Fibroblast of lung (primary cell): ENCODE measurements around the gene ACSS1. TPM values are rescaled to one million over a fixed set of nuclear protein-coding genes. Genes with fewer than 3 reads are reported as not detected.

Experiments
- DNase-seq, 2 donors: peaks; one replicate each; pipeline versions ENCODE4 v3.0.0 to v3.0.0-alpha.2; 2010; ENCODE audit warnings: low read depth in 2 of 2
- H2AFZ ChIP-seq: 2 replicates; pipeline ENCODE4 v1.5.1; 2012; ENCODE audit warnings: low read length, control low read depth, inconsistent platforms
- H3K27ac ChIP-seq: 2 replicates; pipeline ENCODE4 v1.5.1; 2011; ENCODE audit warnings: low read length, control low read depth; ENCODE audit not compliant: insufficient read depth
- H3K27me3 ChIP-seq: 2 replicates; pipeline ENCODE4 v1.5.1; 2011; ENCODE audit warnings: mild to moderate bottlenecking, low read length; ENCODE audit not compliant: control insufficient read depth, insufficient read depth
- H3K36me3 ChIP-seq: 2 replicates; pipeline ENCODE4 v1.5.1; 2011; ENCODE audit warnings: low read length; ENCODE audit not compliant: control insufficient read depth, insufficient read depth
- H3K4me1 ChIP-seq: 2 replicates; pipeline ENCODE4 v1.5.1; 2011; ENCODE audit warnings: low read length; ENCODE audit not compliant: control insufficient read depth, insufficient read depth; ENCODE audit errors: extremely low read depth
- H3K4me2 ChIP-seq: 2 replicates; pipeline ENCODE4 v1.5.1; 2011; ENCODE audit warnings: low read length, control low read depth; ENCODE audit not compliant: insufficient read depth; ENCODE audit errors: extremely low read depth
- H3K4me3 ChIP-seq, 4 experiments: fragments of 200-600 bp in 1 of 4; sonication (generic) in 1 of 4; replicated peaks in 1 of 4; 2 replicates each; pipeline ENCODE4 v1.5.1; 2011 to 2016; ENCODE audit warnings: low read length in 4 of 4, low read depth in 3 of 4, mild to moderate bottlenecking in 3 of 4, control low read depth in 2 of 4, inconsistent platforms in 1 of 4, mixed read lengths in 1 of 4; ENCODE audit not compliant: insufficient read depth in 1 of 4; ENCODE audit errors: control extremely low read depth in 1 of 4
- H3K79me2 ChIP-seq: 2 replicates; pipeline ENCODE4 v1.5.1; 2012; ENCODE audit warnings: mild to moderate bottlenecking, low read length, inconsistent platforms; ENCODE audit not compliant: control insufficient read depth, insufficient read depth
- H3K9ac ChIP-seq: 2 replicates; pipeline ENCODE4 v1.5.1; 2011; ENCODE audit warnings: mild to moderate bottlenecking, low read length, control low read depth; ENCODE audit not compliant: insufficient read depth
- H3K9me3 ChIP-seq: 2 replicates; pipeline ENCODE4 v1.5.1; 2012; ENCODE audit warnings: low read depth, low read length; ENCODE audit not compliant: control insufficient read depth, insufficient read depth
- H4K20me1 ChIP-seq: 2 replicates; pipeline ENCODE4 v1.5.1; 2011; ENCODE audit warnings: low read length; ENCODE audit not compliant: control insufficient read depth, insufficient read depth; ENCODE audit errors: extremely low read depth
- EZH2 ChIP-seq: IDR thresholded peaks from 2 replicates; pipeline ENCODE4 v1.5.1; 2012; ENCODE audit warnings: low read length, control low read depth, mild to moderate bottlenecking; ENCODE audit errors: missing control alignments
- polyA plus RNA-seq, 2 donors: library from polyadenylated mRNA; depleted of rRNA in 1 of 2; stranded (reverse) in 1 of 2; unstranded in 1 of 2; fragments of >200 nt; gene quantifications; 2 replicates each; pipeline ENCODE4 v1.2.1, GENCODE V29; 2011 to 2012; ENCODE audit warnings: missing spikeins in 1 of 2
- total RNA-seq: library from RNA; depleted of rRNA; stranded (reverse); fragments of >200 nt; gene quantifications from 2 replicates; pipeline ENCODE4 v1.2.1, GENCODE V29; 2014
- TF ChIP-seq, protein P1 (sequence below), 2 donors: IDR thresholded peaks in 1 of 2; conservative IDR thresholded peaks in 1 of 2; 1 replicate in 1 of 2; 2 replicates in 1 of 2; pipeline ENCODE4 v1.5.1; 2011 to 2012; ENCODE audit warnings: low read length in 2 of 2, control low read depth in 1 of 2, inconsistent platforms in 1 of 2, low read depth in 1 of 2, mild to moderate bottlenecking in 1 of 2

The ACSS1 gene
- total and polyA plus RNA-seq, 2 donors (not counting 1 experiment from before 2014, with no cell fraction given) = 1.3 to 3.4 TPM

DNA sequence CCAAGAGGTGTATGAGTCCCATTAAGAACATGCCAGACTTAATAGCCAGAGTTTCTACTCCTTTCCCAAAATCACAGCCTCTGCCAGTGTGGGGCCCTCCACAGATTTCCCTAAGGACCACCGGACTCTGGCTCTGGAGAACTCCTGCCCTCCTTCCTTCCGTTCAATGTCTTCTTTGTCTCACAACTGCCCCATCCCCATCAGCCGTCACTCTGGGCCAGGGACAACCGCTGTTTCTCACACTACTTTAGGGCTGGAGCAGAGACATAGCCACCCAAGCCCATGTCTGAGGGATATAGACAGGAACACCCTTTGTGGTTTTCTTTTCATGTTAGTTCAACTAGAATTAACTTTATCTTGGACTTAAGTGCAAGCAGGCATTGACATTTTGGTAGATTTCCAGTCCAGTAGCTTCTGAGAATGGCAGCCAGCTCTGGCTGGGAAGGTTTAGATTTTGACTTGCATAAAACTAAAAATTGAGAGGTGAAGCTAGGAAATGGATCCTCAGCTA lies 6.7 kb upstream of the ACSS1 start:
- TF ChIP-seq EZH2 = no peak
- TF ChIP-seq, protein P1, sequence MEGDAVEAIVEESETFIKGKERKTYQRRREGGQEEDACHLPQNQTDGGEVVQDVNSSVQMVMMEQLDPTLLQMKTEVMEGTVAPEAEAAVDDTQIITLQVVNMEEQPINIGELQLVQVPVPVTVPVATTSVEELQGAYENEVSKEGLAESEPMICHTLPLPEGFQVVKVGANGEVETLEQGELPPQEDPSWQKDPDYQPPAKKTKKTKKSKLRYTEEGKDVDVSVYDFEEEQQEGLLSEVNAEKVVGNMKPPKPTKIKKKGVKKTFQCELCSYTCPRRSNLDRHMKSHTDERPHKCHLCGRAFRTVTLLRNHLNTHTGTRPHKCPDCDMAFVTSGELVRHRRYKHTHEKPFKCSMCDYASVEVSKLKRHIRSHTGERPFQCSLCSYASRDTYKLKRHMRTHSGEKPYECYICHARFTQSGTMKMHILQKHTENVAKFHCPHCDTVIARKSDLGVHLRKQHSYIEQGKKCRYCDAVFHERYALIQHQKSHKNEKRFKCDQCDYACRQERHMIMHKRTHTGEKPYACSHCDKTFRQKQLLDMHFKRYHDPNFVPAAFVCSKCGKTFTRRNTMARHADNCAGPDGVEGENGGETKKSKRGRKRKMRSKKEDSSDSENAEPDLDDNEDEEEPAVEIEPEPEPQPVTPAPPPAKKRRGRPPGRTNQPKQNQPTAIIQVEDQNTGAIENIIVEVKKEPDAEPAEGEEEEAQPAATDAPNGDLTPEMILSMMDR (conservative IDR thresholded peaks at IDR 0.05 in 1 of 2, IDR thresholded peaks at IDR 0.05 in 1 of 2; ENCODE audit: low read depth in 1 of 2, low read length in 2 of 2) = no peak
- Histone ChIP-seq H3K9me3 (no peaks in the 10 kb centered on the region), H4K20me1 (no peaks in the 10 kb centered on the region), H3K27me3 (peaks cover 46% of the 10 kb centered on the region), H3K4me1 (no peaks in the 10 kb centered on the region), H3K27ac (no peak overlapping the region), H3K9ac (no peak overlapping the region), H3K4me3 (no peak overlapping the region), H3K36me3 (no peaks in the 10 kb centered on the region), H3K4me2 (no peak overlapping the region), H2AFZ (no peak overlapping the region), H3K79me2 (no peaks in the 10 kb centered on the region)
- no peak for DNase-seq

DNA sequence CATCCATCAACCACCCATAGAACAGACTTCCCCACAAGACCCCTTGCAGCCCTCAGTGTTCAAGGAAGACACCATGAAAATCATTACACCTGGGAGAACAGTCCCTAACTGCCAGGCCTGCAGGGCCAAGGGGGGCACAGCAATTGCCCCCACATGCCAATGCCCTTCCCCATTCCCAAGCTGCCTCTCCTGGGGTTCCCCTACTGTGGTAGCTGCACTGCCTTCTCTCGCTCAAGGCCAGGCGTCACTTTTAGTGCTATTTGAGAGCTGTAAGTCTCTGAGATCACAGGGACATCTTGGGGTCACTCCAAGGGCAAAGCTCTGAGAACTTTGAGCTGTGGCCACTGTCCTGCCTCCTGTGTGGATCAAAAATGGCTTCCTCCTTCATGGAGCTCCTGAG lies 6.0 kb upstream of the ACSS1 start:
- no peak for DNase-seq
- no peaks in the 10 kb centered on the region for H3K4me1 ChIP-seq
- no peaks in the 10 kb centered on the region for H3K79me2 ChIP-seq
- no peak overlapping the region for H3K27ac ChIP-seq
- no peaks in the 10 kb centered on the region for H4K20me1 ChIP-seq
- H3K4me3 ChIP-seq = no peak overlapping the region
- H3K9me3 ChIP-seq = no peaks in the 10 kb centered on the region
- H3K9ac ChIP-seq = no peak overlapping the region
- TF ChIP-seq, protein P1 (conservative IDR thresholded peaks at IDR 0.05 in 1 of 2, IDR thresholded peaks at IDR 0.05 in 1 of 2; ENCODE audit: low read depth in 1 of 2, low read length in 2 of 2) = no peak
- TF ChIP-seq EZH2 = no peak
- H2AFZ ChIP-seq = no peak overlapping the region
- no peaks in the 10 kb centered on the region for H3K36me3 ChIP-seq
- H3K4me2 ChIP-seq = no peak overlapping the region
- H3K27me3 ChIP-seq = peaks cover 41% of the 10 kb centered on the region

DNA sequence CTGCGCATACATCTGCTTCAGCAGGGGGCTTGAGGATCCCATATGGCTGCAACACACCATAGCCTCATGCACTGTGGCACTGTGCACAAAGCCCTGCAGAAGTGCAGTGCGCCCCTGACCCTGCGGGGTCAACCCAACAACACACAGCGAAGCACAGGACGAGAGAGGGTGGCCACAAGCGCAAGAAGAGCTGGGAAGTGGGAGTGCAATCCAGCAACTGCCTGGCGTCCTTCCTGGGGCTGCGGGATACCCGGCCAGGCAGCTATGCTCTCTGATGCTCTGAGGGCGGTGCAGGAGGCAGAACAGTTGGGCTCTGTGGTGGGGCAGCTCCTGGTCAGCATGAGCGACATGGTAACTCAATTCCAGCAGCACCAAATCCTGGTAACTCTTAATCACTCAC lies 5.6 kb upstream of the ACSS1 start:
- DNase-seq = no peak
- Histone ChIP-seq H3K4me2 (no peak overlapping the region), H3K79me2 (no peaks in the 10 kb centered on the region), H4K20me1 (no peaks in the 10 kb centered on the region), H3K4me1 (peaks cover 2% of the 10 kb centered on the region), H3K27ac (no peak overlapping the region), H3K4me3 (no peak overlapping the region), H3K9me3 (no peaks in the 10 kb centered on the region), H2AFZ (no peak overlapping the region), H3K36me3 (no peaks in the 10 kb centered on the region), H3K9ac (no peak overlapping the region), H3K27me3 (peaks cover 41% of the 10 kb centered on the region)
- TF ChIP-seq EZH2 = peak; percentile 10
- TF ChIP-seq, protein P1 (conservative IDR thresholded peaks at IDR 0.05 in 1 of 2, IDR thresholded peaks at IDR 0.05 in 1 of 2; ENCODE audit: low read depth in 1 of 2, low read length in 2 of 2) = no peak
